Neural cell (in vitro differentiated cells): ENCODE measurements around the gene ZNF775. TPM values are rescaled to one million over a fixed set of nuclear protein-coding genes. Genes with fewer than 3 reads are reported as not detected.

Experiments
- H2AFZ ChIP-seq: fragments of 200-600, 300-800 bp; sonication (generic), shearing (Covaris generic); 2 replicates; pipeline ENCODE4 v1.6.0; 2014; ENCODE audit warnings: low read depth, mild to moderate bottlenecking, antibody characterized with exemption, low read length, moderate library complexity
- H3F3A ChIP-seq: fragments of 200-600 bp; shearing (Covaris generic); 2 replicates; pipeline ENCODE4 v1.6.1; 2016; ENCODE audit warnings: mild to moderate bottlenecking, moderate library complexity, mixed read lengths, antibody characterized with exemption, low read length; ENCODE audit not compliant: insufficient read depth, poor library complexity, severe bottlenecking
- H3K27ac ChIP-seq: fragments of 200-600, 300-800 bp; sonication (generic), shearing (Covaris generic); 2 replicates; pipeline ENCODE4 v1.5.1; 2014; ENCODE audit warnings: mild to moderate bottlenecking, low read length, moderate library complexity
- H3K27me3 ChIP-seq: fragments of 300-800, 200-600 bp; sonication (generic), shearing (Covaris generic); 2 replicates; pipeline ENCODE4 v1.6.0; 2014; ENCODE audit warnings: mild to moderate bottlenecking, low read depth, low read length, moderate library complexity; ENCODE audit not compliant: insufficient read depth
- H3K36me3 ChIP-seq: fragments of 300-800, 200-600 bp; sonication (generic), shearing (Covaris generic); 2 replicates; pipeline ENCODE4 v1.5.1; 2014; ENCODE audit warnings: mild to moderate bottlenecking, antibody characterized with exemption, low read length, moderate library complexity; ENCODE audit not compliant: insufficient read depth
- H3K4me2 ChIP-seq: fragments of 300-800, 200-600 bp; sonication (generic), shearing (Covaris generic); 2 replicates; pipeline ENCODE4 v1.6.0; 2014; ENCODE audit warnings: mild to moderate bottlenecking, low read length
- H3K4me3 ChIP-seq: fragments of 300-800, 200-600 bp; sonication (generic), shearing (Covaris generic); 2 replicates; pipeline ENCODE4 v1.5.1; 2014; ENCODE audit warnings: mild to moderate bottlenecking, low read length, moderate library complexity
- H3K79me2 ChIP-seq: fragments of 200-600 bp; shearing (Covaris generic); replicated peaks from 2 replicates; pipeline ENCODE4 v1.6.0; 2014; ENCODE audit warnings: mild to moderate bottlenecking, low read length, moderate library complexity; ENCODE audit not compliant: insufficient read depth
- H3K9ac ChIP-seq: fragments of 300-800, 200-600 bp; sonication (generic), shearing (Covaris generic); 2 replicates; pipeline ENCODE4 v1.6.1; 2016; ENCODE audit warnings: mild to moderate bottlenecking, low read length, mixed read lengths
- H3K9me2 ChIP-seq: fragments of 200-600 bp; shearing (Covaris generic); 2 replicates; pipeline ENCODE4 v1.6.1; 2016; ENCODE audit warnings: mild to moderate bottlenecking, low read length, mixed read lengths; ENCODE audit not compliant: insufficient read depth
- H3K9me3 ChIP-seq: fragments of 200-600, 300-800 bp; sonication (generic), shearing (Covaris generic); 2 replicates; pipeline ENCODE4 v1.6.1; 2016; ENCODE audit warnings: mild to moderate bottlenecking, mixed run types, low read length, moderate library complexity, mixed read lengths
- H4K20me1 ChIP-seq: fragments of 200-600 bp; shearing (Covaris generic); 2 replicates; pipeline ENCODE4 v1.6.1; 2016; ENCODE audit warnings: mild to moderate bottlenecking, mixed run types; ENCODE audit not compliant: insufficient read depth
- CTCF ChIP-seq: fragments of 450-650 bp; IDR thresholded peaks from 2 replicates; pipeline ENCODE4 v1.5.1; 2014; ENCODE audit warnings: antibody characterized with exemption, mild to moderate bottlenecking, moderate library complexity; ENCODE audit not compliant: poor library complexity, severe bottlenecking
- EP300 ChIP-seq: fragments of 450-650 bp; conservative IDR thresholded peaks from 2 replicates; pipeline ENCODE4 v1.6.1; 2014; ENCODE audit warnings: antibody characterized with exemption, mild to moderate bottlenecking, moderate library complexity; ENCODE audit not compliant: poor library complexity, severe bottlenecking
- EZH2 ChIP-seq: fragments of 200-600, 300-800 bp; shearing (Covaris generic), sonication (generic); IDR thresholded peaks from 2 replicates; pipeline ENCODE4 v1.6.1; 2014; ENCODE audit warnings: antibody characterized with exemption, low read length, borderline replicate concordance, mild to moderate bottlenecking; ENCODE audit not compliant: insufficient read depth, poor library complexity, severe bottlenecking
- MXI1 ChIP-seq: fragments of 450-650 bp; conservative IDR thresholded peaks from 2 replicates; pipeline ENCODE4 v1.6.1; 2014; ENCODE audit warnings: antibody characterized with exemption, mild to moderate bottlenecking; ENCODE audit not compliant: poor library complexity, severe bottlenecking
- POLR2AphosphoS5 ChIP-seq: IDR thresholded peaks from 2 replicates; pipeline ENCODE4 v1.6.1; 2012
- RAD21 ChIP-seq: fragments of 450-650 bp; conservative IDR thresholded peaks from 2 replicates; pipeline ENCODE4 v1.6.1; 2014; ENCODE audit warnings: antibody characterized with exemption, mild to moderate bottlenecking, moderate library complexity
- REST ChIP-seq: IDR thresholded peaks from 2 replicates; pipeline ENCODE4 v1.6.1; 2012; ENCODE audit warnings: borderline replicate concordance
- SMC3 ChIP-seq: fragments of 450-650 bp; conservative IDR thresholded peaks from 2 replicates; pipeline ENCODE4 v1.6.1; 2014; ENCODE audit warnings: antibody characterized with exemption, mild to moderate bottlenecking, moderate library complexity; ENCODE audit not compliant: poor library complexity
- TAF1 ChIP-seq: IDR thresholded peaks from 2 replicates; pipeline ENCODE4 v1.6.1; 2012; ENCODE audit warnings: low read depth
- polyA plus RNA-seq: library from polyadenylated mRNA; depleted of rRNA; stranded (reverse); fragments of >200 nt; gene quantifications from 2 replicates; pipeline ENCODE4 v1.2.3, GENCODE V29; 2014

Gene ZNF775
- polyA plus RNA-seq, 1 donor from 2014 or later, result 16.8 TPM

GRCh38 chr7:150443793-150444540, 64.8 kb downstream of the ZNF775 start:
- Histone ChIP-seq H3K9ac (no peak overlapping the region), H3K9me2 (no peaks in the 10 kb centered on the region), H3K4me2 (no peak overlapping the region), H3K27ac (no peak overlapping the region), H4K20me1 (no peaks in the 10 kb centered on the region), H3K27me3 (no peaks in the 10 kb centered on the region), H3K79me2 (no peaks in the 10 kb centered on the region), H2AFZ (no peak overlapping the region), H3K36me3 (no peaks in the 10 kb centered on the region), H3K9me3 (peaks cover 2% of the 10 kb centered on the region), H3F3A (no peaks in the 10 kb centered on the region), H3K4me3 (no peak overlapping the region)
- no peak for TF ChIP-seq REST

GRCh38 chr7:150444674-150445365, 65.7 kb downstream of the ZNF775 start:
- no peaks in the 10 kb centered on the region for H3K27me3 ChIP-seq
- no peaks in the 10 kb centered on the region for H3K36me3 ChIP-seq
- no peak overlapping the region for H3K4me3 ChIP-seq
- no peak overlapping the region for H3K9ac ChIP-seq
- H3K27ac ChIP-seq, result no peak overlapping the region
- TF ChIP-seq RAD21 (no peak), POLR2AphosphoS5 (no peak), TAF1 (no peak), EZH2 (no peak), SMC3 (no peak), CTCF (no peak), MXI1 (no peak), EP300 (no peak), REST (no peak)
- H2AFZ ChIP-seq, result no peak overlapping the region
- peaks cover 2% of the 10 kb centered on the region for H3K9me3 ChIP-seq
- no peaks in the 10 kb centered on the region for H3K9me2 ChIP-seq
- no peak overlapping the region for H3K4me2 ChIP-seq
- H3K79me2 ChIP-seq, result no peaks in the 10 kb centered on the region
- H4K20me1 ChIP-seq, result no peaks in the 10 kb centered on the region
- no peaks in the 10 kb centered on the region for H3F3A ChIP-seq
